GM12873 (cell line): ENCODE measurements around the gene MRE11.

ENCODE experiments used
- TF ChIP-seq, protein P1 (sequence below): IDR thresholded peaks from 2 replicates; pipeline ENCODE4 v1.5.1; 2012; ENCODE audit warnings: low read depth, mild to moderate bottlenecking, moderate library complexity, low read length, control low read depth; ENCODE audit not compliant: insufficient read depth; ENCODE audit errors: missing control alignments

The MRE11 gene

DNA sequence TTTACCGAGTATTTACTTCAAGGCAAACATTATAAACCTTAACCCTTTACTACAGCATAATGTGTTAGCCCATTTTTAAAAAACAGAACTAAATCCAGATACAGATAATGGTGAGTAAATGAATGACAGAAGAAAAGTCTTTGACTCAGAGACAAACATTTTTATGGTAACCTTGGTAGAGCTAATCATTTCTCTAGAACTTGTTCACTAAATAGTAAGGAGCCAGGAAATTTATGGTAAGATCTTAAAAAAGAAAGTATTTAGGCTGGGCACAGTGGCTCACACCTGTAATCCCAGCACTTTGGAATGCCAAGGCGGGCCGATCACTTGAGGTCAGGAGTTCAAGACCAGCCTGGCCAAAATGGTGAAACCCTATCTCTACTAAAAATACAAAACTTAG, 38.6 kb upstream of the MRE11 start:
- TF ChIP-seq, protein P1, sequence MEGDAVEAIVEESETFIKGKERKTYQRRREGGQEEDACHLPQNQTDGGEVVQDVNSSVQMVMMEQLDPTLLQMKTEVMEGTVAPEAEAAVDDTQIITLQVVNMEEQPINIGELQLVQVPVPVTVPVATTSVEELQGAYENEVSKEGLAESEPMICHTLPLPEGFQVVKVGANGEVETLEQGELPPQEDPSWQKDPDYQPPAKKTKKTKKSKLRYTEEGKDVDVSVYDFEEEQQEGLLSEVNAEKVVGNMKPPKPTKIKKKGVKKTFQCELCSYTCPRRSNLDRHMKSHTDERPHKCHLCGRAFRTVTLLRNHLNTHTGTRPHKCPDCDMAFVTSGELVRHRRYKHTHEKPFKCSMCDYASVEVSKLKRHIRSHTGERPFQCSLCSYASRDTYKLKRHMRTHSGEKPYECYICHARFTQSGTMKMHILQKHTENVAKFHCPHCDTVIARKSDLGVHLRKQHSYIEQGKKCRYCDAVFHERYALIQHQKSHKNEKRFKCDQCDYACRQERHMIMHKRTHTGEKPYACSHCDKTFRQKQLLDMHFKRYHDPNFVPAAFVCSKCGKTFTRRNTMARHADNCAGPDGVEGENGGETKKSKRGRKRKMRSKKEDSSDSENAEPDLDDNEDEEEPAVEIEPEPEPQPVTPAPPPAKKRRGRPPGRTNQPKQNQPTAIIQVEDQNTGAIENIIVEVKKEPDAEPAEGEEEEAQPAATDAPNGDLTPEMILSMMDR = no peak

DNA sequence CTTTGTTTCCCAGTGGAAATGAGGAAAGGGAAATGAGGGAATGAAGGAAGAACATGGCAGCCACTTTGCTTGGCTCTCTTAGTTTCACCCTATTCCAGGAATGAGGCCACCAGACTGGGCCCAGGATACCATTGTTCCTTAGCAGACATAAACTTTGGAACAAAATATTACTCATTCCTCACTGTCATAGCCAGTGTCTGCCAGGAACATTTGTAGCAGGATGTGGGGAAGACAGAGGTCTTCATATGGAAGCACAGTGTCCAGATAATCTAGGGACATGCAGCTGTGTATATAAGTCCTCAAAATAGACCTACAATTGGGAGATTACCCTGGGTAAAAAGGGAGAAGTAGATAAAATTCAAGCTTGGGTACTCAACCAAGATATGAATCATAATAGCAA, 34.9 kb upstream of the MRE11 start:
- TF ChIP-seq, protein P1 = no peak

- TF ChIP-seq, protein P1 = no peak
These were observed 33.2 kb upstream of the MRE11 start for GRCh38 chr11:94526645-94527438.

GRCh38 chr11:94525546-94526324, 32.1 kb upstream of the MRE11 start:
- TF ChIP-seq, protein P1 = no peak

GRCh38 chr11:94524341-94524740, 30.7 kb upstream of the MRE11 start:
- TF ChIP-seq, protein P1 = no peak

DNA sequence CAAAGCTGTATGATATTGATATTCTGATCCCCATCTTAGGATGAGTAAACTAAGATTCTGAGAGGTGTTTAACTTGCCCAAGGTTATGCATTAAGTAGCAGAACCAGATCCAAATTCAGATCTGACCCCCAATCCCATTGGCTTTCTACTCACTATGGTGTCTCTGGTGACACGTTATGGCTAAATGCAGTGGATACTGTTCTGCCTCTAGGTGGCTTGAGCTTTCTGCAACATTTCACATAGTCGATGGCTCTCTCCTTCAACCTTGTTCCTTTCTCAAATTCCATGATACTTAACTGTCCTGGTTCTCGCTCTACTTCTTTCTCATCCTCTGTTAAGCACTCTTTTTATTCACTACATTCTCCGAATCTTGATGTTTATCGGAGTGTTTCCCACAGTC, 28.0 kb upstream of the MRE11 start:
- TF ChIP-seq, protein P1 = peak; percentile 61

GRCh38 chr11:94519478-94520084, 25.9 kb upstream of the MRE11 start:
- TF ChIP-seq, protein P1 = peak; percentile 50
